Type B pancreatic cell (in vitro differentiated cells): ENCODE data around the gene RTN4R. TPM values are rescaled to one million over a fixed set of nuclear protein-coding genes. Genes with fewer than 3 reads are reported as not detected.

Source experiments
- DNase-seq: peaks from one replicate; pipeline ENCODE4 v3.0.0; 2021; ENCODE audit warnings: mixed read lengths; ENCODE audit not compliant: unreplicated experiment; ENCODE audit errors: extremely low spot score
- H3K27ac Mint-ChIP-seq: 2 replicates; pipeline ENCODE4 v1.8.0; 2021; ENCODE audit warnings: mild to moderate bottlenecking, mixed read lengths
- H3K27me3 Mint-ChIP-seq: 2 replicates; pipeline ENCODE4 v1.8.0; 2021; ENCODE audit warnings: mixed read lengths
- H3K36me3 Mint-ChIP-seq: 2 replicates; pipeline ENCODE4 v1.8.0; 2021; ENCODE audit warnings: mixed read lengths
- H3K4me1 Mint-ChIP-seq: one replicate; pipeline ENCODE4 v1.8.0; 2021; ENCODE audit warnings: mixed read lengths; ENCODE audit not compliant: unreplicated experiment
- H3K4me3 Mint-ChIP-seq: 2 replicates; pipeline ENCODE4 v1.8.0; 2021; ENCODE audit warnings: mild to moderate bottlenecking, mixed read lengths
- H3K9me3 Mint-ChIP-seq: 2 replicates; pipeline ENCODE4 v1.8.0; 2021; ENCODE audit warnings: mixed read lengths
- total RNA-seq: library from RNA; stranded (reverse); gene quantifications from 2 replicates; pipeline ENCODE4 v1.2.1, GENCODE V29; 2021; ENCODE audit warnings: low replicate concordance
- TF ChIP-seq, protein P1 (sequence below): fragments of 200-600 bp; sonication (generic); conservative IDR thresholded peaks from 2 replicates; pipeline ENCODE4 v1.5.0; 2021; ENCODE audit warnings: antibody characterized with exemption, mild to moderate bottlenecking

The RTN4R gene
- total RNA-seq, 1 donor from 2014 or later, result 9.0 TPM

- Mint-ChIP-seq H3K9me3 (no peaks in the 10 kb centered on the region), H3K36me3 (no peaks in the 10 kb centered on the region), H3K27me3 (peaks cover 4% of the 10 kb centered on the region), H3K4me1 (peaks cover 29% of the 10 kb centered on the region), H3K4me3 (no peak overlapping the region), H3K27ac (no peak overlapping the region)
- TF ChIP-seq, protein P1, sequence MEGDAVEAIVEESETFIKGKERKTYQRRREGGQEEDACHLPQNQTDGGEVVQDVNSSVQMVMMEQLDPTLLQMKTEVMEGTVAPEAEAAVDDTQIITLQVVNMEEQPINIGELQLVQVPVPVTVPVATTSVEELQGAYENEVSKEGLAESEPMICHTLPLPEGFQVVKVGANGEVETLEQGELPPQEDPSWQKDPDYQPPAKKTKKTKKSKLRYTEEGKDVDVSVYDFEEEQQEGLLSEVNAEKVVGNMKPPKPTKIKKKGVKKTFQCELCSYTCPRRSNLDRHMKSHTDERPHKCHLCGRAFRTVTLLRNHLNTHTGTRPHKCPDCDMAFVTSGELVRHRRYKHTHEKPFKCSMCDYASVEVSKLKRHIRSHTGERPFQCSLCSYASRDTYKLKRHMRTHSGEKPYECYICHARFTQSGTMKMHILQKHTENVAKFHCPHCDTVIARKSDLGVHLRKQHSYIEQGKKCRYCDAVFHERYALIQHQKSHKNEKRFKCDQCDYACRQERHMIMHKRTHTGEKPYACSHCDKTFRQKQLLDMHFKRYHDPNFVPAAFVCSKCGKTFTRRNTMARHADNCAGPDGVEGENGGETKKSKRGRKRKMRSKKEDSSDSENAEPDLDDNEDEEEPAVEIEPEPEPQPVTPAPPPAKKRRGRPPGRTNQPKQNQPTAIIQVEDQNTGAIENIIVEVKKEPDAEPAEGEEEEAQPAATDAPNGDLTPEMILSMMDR, result no peak
- DNase-seq, result no peak
Measured at GRCh38 chr22:20208713-20209310, 59.3 kb downstream of the RTN4R start.

GRCh38 chr22:20207277-20208025 lies 60.7 kb downstream of the RTN4R start:
- Mint-ChIP-seq H3K4me3 (peak overlapping the region; percentile 59), H3K27me3 (peaks cover 2% of the 10 kb centered on the region), H3K4me1 (peaks cover 37% of the 10 kb centered on the region), H3K9me3 (no peaks in the 10 kb centered on the region), H3K36me3 (no peaks in the 10 kb centered on the region), H3K27ac (peak overlapping the region; percentile 43)
- no peak for DNase-seq
- TF ChIP-seq, protein P1, result no peak

DNA sequence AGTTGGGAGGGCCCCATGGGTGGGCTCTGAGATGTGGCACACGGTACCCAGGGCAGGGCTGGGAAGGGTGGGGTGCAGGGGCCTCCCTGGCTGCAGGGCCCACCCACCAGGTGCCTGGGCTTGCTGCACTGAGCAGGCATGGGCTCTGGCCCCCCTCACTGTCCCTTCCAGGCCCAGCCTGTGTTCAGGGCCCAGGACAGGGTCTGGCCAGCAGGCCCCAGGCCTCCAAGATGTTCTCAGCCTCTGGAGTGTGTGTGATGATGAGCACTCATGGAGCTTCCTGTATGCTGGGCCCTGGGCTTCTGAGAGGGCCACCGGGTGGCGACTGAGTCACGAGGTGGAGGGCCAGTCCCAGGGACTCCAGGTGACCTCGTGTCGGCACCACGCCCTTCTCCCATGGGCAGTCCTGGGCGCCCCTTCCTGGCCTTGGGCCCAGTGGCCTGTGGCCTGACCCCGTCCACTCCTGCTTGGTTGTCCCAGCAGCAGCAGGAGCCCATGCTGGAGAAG lies 61.4 kb downstream of the RTN4R start:
- no peaks in the 10 kb centered on the region for H3K27me3 Mint-ChIP-seq
- H3K9me3 Mint-ChIP-seq, result no peaks in the 10 kb centered on the region
- peak overlapping the region; percentile 43 for H3K27ac Mint-ChIP-seq
- H3K4me3 Mint-ChIP-seq, result peak overlapping the region; percentile 83
- no peak for DNase-seq
- no peaks in the 10 kb centered on the region for H3K36me3 Mint-ChIP-seq
- TF ChIP-seq, protein P1, result no peak
- peaks cover 34% of the 10 kb centered on the region for H3K4me1 Mint-ChIP-seq

- peak overlapping the region; percentile 83 for H3K4me3 Mint-ChIP-seq
Measured at GRCh38 chr22:20205964-20206708, 62.0 kb downstream of the RTN4R start.

GRCh38 chr22:20205464-20205963 lies 62.6 kb downstream of the RTN4R start:
- DNase-seq, result no peak
- Mint-ChIP-seq H3K4me3 (peak overlapping the region; percentile 83), H3K27me3 (no peaks in the 10 kb centered on the region), H3K36me3 (no peaks in the 10 kb centered on the region), H3K9me3 (no peaks in the 10 kb centered on the region), H3K27ac (peak overlapping the region; percentile 89), H3K4me1 (peaks cover 34% of the 10 kb centered on the region)
- TF ChIP-seq, protein P1, result no peak

More at GRCh38 chr22:20205964-20206708, 62.0 kb downstream of the RTN4R start:
- peaks cover 34% of the 10 kb centered on the region for H3K4me1 Mint-ChIP-seq
- H3K36me3 Mint-ChIP-seq, result no peaks in the 10 kb centered on the region
- H3K27me3 Mint-ChIP-seq, result no peaks in the 10 kb centered on the region
- peak overlapping the region; percentile 89 for H3K27ac Mint-ChIP-seq
- TF ChIP-seq, protein P1, result no peak
- DNase-seq, result no peak
- H3K9me3 Mint-ChIP-seq, result no peaks in the 10 kb centered on the region
